CD14-positive monocyte (primary cell): ENCODE data around the gene CDH4. TPM values are rescaled to one million over a fixed set of nuclear protein-coding genes. Genes with fewer than 3 reads are reported as not detected.

Experiments
- DNase-seq, 3 donors: peaks; one replicate each; pipeline ENCODE4 v3.0.0-alpha.2; 2011 to 2022
- H2AFZ ChIP-seq: 2 replicates; pipeline ENCODE4 v1.6.0; 2012; ENCODE audit warnings: mild to moderate bottlenecking, low read depth, low read length, inconsistent platforms; ENCODE audit not compliant: insufficient read depth, poor library complexity, severe bottlenecking
- H3K27ac ChIP-seq, 2 donors: 1 replicate in 1 of 2; 2 replicates in 1 of 2; pipeline ENCODE4 v1.5.1; 2012 to 2013; ENCODE audit warnings: low read length in 2 of 2, control low read depth in 1 of 2, inconsistent platforms in 1 of 2, low read depth in 1 of 2, mild to moderate bottlenecking in 1 of 2
- H3K27me3 ChIP-seq, 2 donors: one replicate each; pipeline versions ENCODE4 v1.6.0 to v1.6.1; 2011 to 2013; ENCODE audit warnings: low read length in 2 of 2; ENCODE audit not compliant: control insufficient read depth in 2 of 2, insufficient read depth in 2 of 2
- H3K36me3 ChIP-seq, 2 donors: replicated peaks in 1 of 2; 1 replicate in 1 of 2; 2 replicates in 1 of 2; pipeline versions ENCODE4 v1.5.1 to v1.6.1; 2012 to 2013; ENCODE audit warnings: low read length in 2 of 2, control low read depth in 1 of 2, inconsistent platforms in 1 of 2, mild to moderate bottlenecking in 1 of 2; ENCODE audit not compliant: insufficient read depth in 2 of 2, control insufficient read depth in 1 of 2
- H3K4me1 ChIP-seq, 2 donors: 1 replicate in 1 of 2; 2 replicates in 1 of 2; pipeline versions ENCODE4 v1.5.1 to v1.6.1; 2012 to 2013; ENCODE audit warnings: low read length in 2 of 2, control low read depth in 1 of 2, inconsistent platforms in 1 of 2, mild to moderate bottlenecking in 1 of 2, moderate library complexity in 1 of 2; ENCODE audit not compliant: insufficient read depth in 2 of 2, control insufficient read depth in 1 of 2
- H3K4me2 ChIP-seq: replicated peaks from 2 replicates; pipeline ENCODE3; 2012; ENCODE audit warnings: low read length, moderate library complexity, mild to moderate bottlenecking; ENCODE audit not compliant: poor library complexity, severe bottlenecking; ENCODE audit errors: extremely low read depth
- H3K4me3 ChIP-seq, 3 experiments: fragments of 200-600 bp in 1 of 3; sonication (generic) in 1 of 3; replicated peaks in 1 of 3; 1 replicate in 2 of 3; 2 replicates in 1 of 3; pipeline ENCODE4 v1.5.1; 2011 to 2013; ENCODE audit warnings: low read length in 3 of 3, mild to moderate bottlenecking in 3 of 3, control low read depth in 2 of 3, low read depth in 2 of 3, inconsistent platforms in 1 of 3, moderate library complexity in 1 of 3
- H3K79me2 ChIP-seq: 2 replicates; pipeline ENCODE4 v1.6.0; 2012; ENCODE audit warnings: mild to moderate bottlenecking, control low read depth, inconsistent platforms, low read length, moderate library complexity; ENCODE audit not compliant: insufficient read depth
- H3K9ac ChIP-seq: 2 replicates; pipeline ENCODE4 v1.6.0; 2017; ENCODE audit warnings: low read length, mild to moderate bottlenecking; ENCODE audit not compliant: insufficient read depth, poor library complexity, severe bottlenecking
- H3K9me3 ChIP-seq, 2 donors: replicated peaks in 1 of 2; 1 replicate in 1 of 2; 2 replicates in 1 of 2; pipeline versions ENCODE4 v1.5.1 to v1.6.1; 2012 to 2013; ENCODE audit warnings: low read length in 2 of 2, control low read depth in 1 of 2; ENCODE audit not compliant: control insufficient read depth in 1 of 2, insufficient read depth in 1 of 2
- H4K20me1 ChIP-seq: 2 replicates; pipeline ENCODE4 v1.6.0; 2012; ENCODE audit warnings: mild to moderate bottlenecking, low read length, control low read depth, moderate library complexity; ENCODE audit not compliant: insufficient read depth
- H3K27ac Mint-ChIP-seq, 7 donors: one replicate each; pipeline ENCODE4 v1.8.0; 2020; ENCODE audit warnings: mild to moderate bottlenecking in 7 of 7, mixed read lengths in 7 of 7, moderate library complexity in 6 of 7, inconsistent platforms in 2 of 7
- H3K27me3 Mint-ChIP-seq, 3 donors: one replicate each; pipeline ENCODE4 v1.8.0; 2021 to 2022; ENCODE audit warnings: low read depth in 3 of 3, mild to moderate bottlenecking in 3 of 3, mixed read lengths in 3 of 3, moderate library complexity in 3 of 3, inconsistent platforms in 1 of 3
- H3K36me3 Mint-ChIP-seq, 2 donors: one replicate each; pipeline ENCODE4 v1.8.0; 2020; ENCODE audit warnings: mixed read lengths in 2 of 2, inconsistent platforms in 1 of 2, mild to moderate bottlenecking in 1 of 2
- H3K4me1 Mint-ChIP-seq: one replicate; pipeline ENCODE4 v1.8.0; 2020; ENCODE audit warnings: mild to moderate bottlenecking, mixed read lengths
- H3K4me3 Mint-ChIP-seq, 2 donors: one replicate each; pipeline ENCODE4 v1.8.0; 2020; ENCODE audit warnings: mild to moderate bottlenecking in 2 of 2, mixed read lengths in 2 of 2, moderate library complexity in 1 of 2
- H3K9me3 Mint-ChIP-seq, 7 donors: one replicate each; pipeline ENCODE4 v1.8.0; 2020 to 2022; ENCODE audit warnings: mixed read lengths in 7 of 7, mild to moderate bottlenecking in 6 of 7, moderate library complexity in 6 of 7, inconsistent platforms in 2 of 7
- WGBS: methylation state at CpG from one replicate; pipeline ENCODE4 v1.1.5; 2013; ENCODE audit warnings: missing lambda C conversion rate; ENCODE audit not compliant: insufficient coverage; 5-methylcytosine and 5-hydroxymethylcytosine counted together
- intact Hi-C, 2 donors: fragments of 100-400 bp; cut with micrococcal nuclease; formaldehyde crosslinking; loops; one replicate each; pipeline versions ENCODE4 v1.15.0 to v1.15.1; 2023
- polyA plus RNA-seq, 3 donors: library from polyadenylated mRNA; depleted of rRNA in 1 of 3; unstranded in 2 of 3; stranded (reverse) in 1 of 3; fragments of 300-500 nt in 2 of 3; fragments of >200 nt in 1 of 3; fragmentation: Illumina TruSeq in 2 of 3; gene quantifications; 1 replicate in 2 of 3; 2 replicates in 1 of 3; pipeline ENCODE4 v1.2.3, GENCODE V29; 2012 to 2021
- TF ChIP-seq, protein P1 (sequence below): fragments of 200-600 bp; IDR thresholded peaks from one replicate; pipeline ENCODE4 v1.8.0; 2022; ENCODE audit warnings: antibody characterized with exemption, mild to moderate bottlenecking

The CDH4 gene
- polyA plus RNA-seq, 3 donors = not detected

DNA sequence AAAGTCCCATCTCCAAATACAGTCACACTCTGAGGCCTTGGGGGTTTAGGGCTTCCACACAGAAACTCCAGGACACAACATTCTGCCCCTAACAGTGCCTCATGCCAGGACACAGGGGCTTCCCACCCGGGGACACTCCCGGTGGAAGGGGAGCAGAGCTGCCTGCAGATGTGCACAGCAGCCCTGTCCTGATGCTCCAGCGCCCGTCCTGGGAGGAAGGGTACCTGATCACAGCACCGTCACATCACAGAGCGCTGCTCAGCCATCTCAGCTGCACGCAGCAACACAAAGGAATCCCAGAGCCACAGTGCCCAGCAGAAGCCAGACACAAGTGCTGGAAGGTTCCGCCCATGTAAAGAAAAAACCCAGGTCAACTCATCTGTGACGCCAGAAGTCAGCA lies 657.0 kb downstream of the CDH4 start:
- 93% methylated on average over 9 of the region's 9 CpGs for WGBS

GRCh38 chr20:61909821-61910220 lies 657.8 kb downstream of the CDH4 start:
- TF ChIP-seq, protein P1, sequence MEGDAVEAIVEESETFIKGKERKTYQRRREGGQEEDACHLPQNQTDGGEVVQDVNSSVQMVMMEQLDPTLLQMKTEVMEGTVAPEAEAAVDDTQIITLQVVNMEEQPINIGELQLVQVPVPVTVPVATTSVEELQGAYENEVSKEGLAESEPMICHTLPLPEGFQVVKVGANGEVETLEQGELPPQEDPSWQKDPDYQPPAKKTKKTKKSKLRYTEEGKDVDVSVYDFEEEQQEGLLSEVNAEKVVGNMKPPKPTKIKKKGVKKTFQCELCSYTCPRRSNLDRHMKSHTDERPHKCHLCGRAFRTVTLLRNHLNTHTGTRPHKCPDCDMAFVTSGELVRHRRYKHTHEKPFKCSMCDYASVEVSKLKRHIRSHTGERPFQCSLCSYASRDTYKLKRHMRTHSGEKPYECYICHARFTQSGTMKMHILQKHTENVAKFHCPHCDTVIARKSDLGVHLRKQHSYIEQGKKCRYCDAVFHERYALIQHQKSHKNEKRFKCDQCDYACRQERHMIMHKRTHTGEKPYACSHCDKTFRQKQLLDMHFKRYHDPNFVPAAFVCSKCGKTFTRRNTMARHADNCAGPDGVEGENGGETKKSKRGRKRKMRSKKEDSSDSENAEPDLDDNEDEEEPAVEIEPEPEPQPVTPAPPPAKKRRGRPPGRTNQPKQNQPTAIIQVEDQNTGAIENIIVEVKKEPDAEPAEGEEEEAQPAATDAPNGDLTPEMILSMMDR = no peak
- WGBS = 92% methylated on average over 14 of the region's 14 CpGs

More for the DNA sequence above, 657.0 kb downstream of the CDH4 start:
- H3K36me3 ChIP-seq = no peaks in the 10 kb centered on the region
- Mint-ChIP-seq H3K4me1 (peaks cover 4% of the 10 kb centered on the region), H3K4me3 (no peak overlapping the region), H3K27ac (no peak overlapping the region), H3K27me3 (peaks cover 0 to 8% (median 2%) of the 10 kb centered on the region in 3 donors), H3K9me3 (peaks cover 5 to 32% (median 11%) of the 10 kb centered on the region in 7 donors), H3K36me3 (no peaks in the 10 kb centered on the region)
- no peaks in the 10 kb centered on the region for H3K79me2 ChIP-seq
- TF ChIP-seq, protein P1 = no peak
- no peaks in the 10 kb centered on the region for H3K27me3 ChIP-seq
- H3K4me2 ChIP-seq = no peak overlapping the region
- intact Hi-C loops = no loop called here
- H3K4me1 ChIP-seq = no peaks in the 10 kb centered on the region
- no peaks in the 10 kb centered on the region for H4K20me1 ChIP-seq
- H3K9ac ChIP-seq = no peak overlapping the region
- H2AFZ ChIP-seq = no peak overlapping the region
- no peak overlapping the region for H3K4me3 ChIP-seq
- DNase-seq = no peak
- H3K9me3 ChIP-seq = peaks cover 0 to 26% of the 10 kb centered on the region in 2 donors
- H3K27ac ChIP-seq = no peak overlapping the region

More at GRCh38 chr20:61909821-61910220, 657.8 kb downstream of the CDH4 start:
- no peak overlapping the region for H3K27ac ChIP-seq
- H3K9me3 Mint-ChIP-seq = peaks cover 5 to 32% (median 14%) of the 10 kb centered on the region in 7 donors
- H3K4me2 ChIP-seq = no peak overlapping the region
- peaks cover 4% of the 10 kb centered on the region for H3K4me1 Mint-ChIP-seq
- no peaks in the 10 kb centered on the region for H3K36me3 Mint-ChIP-seq
- H3K9ac ChIP-seq = no peak overlapping the region
- H3K27me3 ChIP-seq = no peaks in the 10 kb centered on the region
- no peak overlapping the region for H3K4me3 Mint-ChIP-seq
- H3K4me1 ChIP-seq = no peaks in the 10 kb centered on the region
- DNase-seq = no peak
- intact Hi-C loops = no loop called here
- no peak overlapping the region for H3K4me3 ChIP-seq
- no peaks in the 10 kb centered on the region for H3K79me2 ChIP-seq
- no peak overlapping the region for H3K27ac Mint-ChIP-seq
- H3K9me3 ChIP-seq = peaks cover 0 to 34% of the 10 kb centered on the region in 2 donors
- H3K36me3 ChIP-seq = no peaks in the 10 kb centered on the region
- H3K27me3 Mint-ChIP-seq = peaks cover 0 to 5% (median 4%) of the 10 kb centered on the region in 3 donors
- H2AFZ ChIP-seq = no peak overlapping the region
- H4K20me1 ChIP-seq = no peaks in the 10 kb centered on the region
